Stimulated activated CD8-positive, alpha-beta memory T cell treated with anti-CD3 and anti-CD28 coated beads, Interleukin-7, amount 100 ng/mL, for 4 hours (primary cell): Measurements from ENCODE around the gene PCDHB13.
"Not testable (repeated sequence)": the region's sequence is repeated elsewhere in the genome, so short reads cannot be mapped to it uniquely, and the experiment has no call there.

Source experiments
- DNase-seq, 2 donors: peaks; one replicate each; pipeline ENCODE4 v3.0.0-alpha.2; 2020; ENCODE audit warnings: low read depth in 2 of 2

The PCDHB13 gene

GRCh38 chr5:141213656-141214339 lies at the start of gene PCDHB13:
TSS of gene PCDHB13 (plus strand) at chr5:141213919. CDS start at chr5:141214124, 205 bp downstream.
- DNase-seq = not testable (repeated sequence)

GRCh38 chr5:141172381-141173204 lies 41.1 kb upstream of the PCDHB13 start, which contains the start of gene PCDHB7:
TSS of gene PCDHB7 (plus strand) at chr5:141172644. CDS start at chr5:141172836, 192 bp downstream.
- no peak for DNase-seq

DNA sequence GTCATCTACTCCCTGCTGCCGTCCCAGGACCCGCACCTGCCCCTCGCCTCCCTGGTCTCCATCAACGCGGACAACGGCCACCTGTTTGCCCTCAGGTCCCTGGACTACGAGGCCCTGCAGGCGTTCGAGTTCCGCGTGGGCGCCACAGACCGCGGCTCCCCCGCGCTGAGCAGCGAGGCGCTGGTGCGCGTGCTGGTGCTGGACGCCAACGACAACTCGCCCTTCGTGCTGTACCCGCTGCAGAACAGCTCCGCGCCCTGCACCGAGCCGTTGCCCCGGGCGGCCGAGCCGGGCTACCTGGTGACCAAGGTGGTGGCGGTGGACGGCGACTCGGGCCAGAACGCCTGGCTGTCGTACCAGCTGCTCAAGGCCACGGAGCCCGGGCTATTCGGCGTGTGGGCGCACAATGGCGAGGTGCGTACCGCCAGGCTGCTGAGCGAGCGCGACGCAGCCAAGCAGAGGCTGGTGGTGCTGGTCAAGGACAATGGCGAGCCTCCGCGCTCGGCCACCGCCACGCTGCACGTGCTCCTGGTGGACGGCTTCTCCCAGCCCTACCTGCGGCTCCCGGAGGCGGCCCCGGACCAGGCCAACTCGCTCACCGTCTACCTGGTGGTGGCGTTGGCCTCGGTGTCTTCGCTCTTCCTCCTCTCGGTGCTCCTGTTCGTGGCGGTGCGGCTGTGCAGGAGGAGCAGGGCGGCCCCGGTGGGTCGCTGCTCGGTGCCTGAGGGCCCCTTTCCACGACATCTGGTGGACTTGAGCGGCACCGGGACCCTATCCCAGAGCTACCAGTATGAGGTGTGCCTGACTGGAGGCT lies 39.2 kb upstream of the PCDHB13 start:
- DNase-seq = not testable (repeated sequence)

GRCh38 chr5:141175933-141176332 lies 37.8 kb upstream of the PCDHB13 start:
- DNase-seq = no peak

GRCh38 chr5:141177577-141178191 lies 36.0 kb upstream of the PCDHB13 start, which contains the start of gene PCDHB8:
TSS of gene PCDHB8 (plus strand) at chr5:141177790. CDS start at chr5:141178035, 245 bp downstream.
- not testable (repeated sequence) for DNase-seq

DNA sequence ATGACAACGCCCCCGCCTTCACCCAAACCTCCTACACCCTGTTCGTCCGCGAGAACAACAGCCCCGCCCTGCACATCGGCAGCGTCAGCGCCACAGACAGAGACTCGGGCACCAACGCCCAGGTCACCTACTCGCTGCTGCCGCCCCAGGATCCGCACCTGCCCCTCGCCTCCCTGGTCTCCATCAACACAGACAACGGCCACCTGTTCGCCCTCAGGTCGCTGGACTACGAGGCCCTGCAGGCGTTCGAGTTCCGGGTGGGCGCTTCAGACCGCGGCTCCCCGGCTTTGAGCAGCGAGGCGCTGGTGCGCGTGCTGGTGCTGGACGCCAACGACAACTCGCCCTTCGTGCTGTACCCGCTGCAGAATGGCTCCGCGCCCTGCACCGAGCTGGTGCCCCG lies 34.3 kb upstream of the PCDHB13 start:
- DNase-seq = not testable (repeated sequence)

- not testable (repeated sequence) for DNase-seq
Observed at GRCh38 chr5:141179876-141180275, 33.8 kb upstream of the PCDHB13 start.

DNA sequence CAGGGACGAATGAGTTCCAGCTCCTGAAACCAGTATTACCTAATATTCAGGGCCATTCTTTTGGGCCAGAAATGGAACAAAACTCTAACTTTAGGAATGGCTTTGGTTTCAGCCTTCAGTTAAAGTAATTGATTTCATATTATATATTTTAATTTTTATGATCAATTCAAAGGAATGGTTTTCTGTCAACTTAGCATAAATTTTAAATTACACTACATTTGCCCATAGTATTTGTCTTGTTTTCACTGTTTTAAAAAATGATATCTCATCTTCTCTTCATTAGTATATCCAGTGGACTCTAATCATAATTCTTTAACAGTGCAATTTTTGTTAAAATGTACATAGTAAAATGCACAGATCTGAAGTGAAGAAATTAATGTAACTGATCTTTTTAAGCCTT lies 33.4 kb upstream of the PCDHB13 start:
- no peak for DNase-seq

DNA sequence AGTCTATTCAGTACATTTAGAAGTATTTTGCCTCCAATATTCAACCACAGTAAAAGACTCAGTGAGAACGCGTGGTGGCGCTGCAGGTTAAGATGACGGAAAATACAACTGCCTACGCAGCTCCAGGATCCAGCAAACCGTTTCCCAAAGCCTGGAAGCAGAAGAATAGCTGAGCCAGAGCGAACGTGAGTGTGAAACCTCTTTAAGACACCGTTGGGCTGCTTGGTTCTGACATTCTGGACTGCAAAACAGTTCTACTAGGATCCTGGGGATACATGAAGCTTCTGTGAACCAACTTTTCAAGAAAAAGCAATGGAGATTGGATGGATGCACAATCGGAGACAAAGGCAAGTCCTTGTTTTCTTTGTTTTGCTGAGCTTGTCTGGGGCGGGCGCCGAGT lies 31.5 kb upstream of the PCDHB13 start, which contains the start of gene PCDHB16:
Gene PCDHB16 (plus strand): TSS at position 140 of the 400 bp plus-strand sequence. CDS start 173 bp downstream, at position 313.
- DNase-seq = no peak

DNA sequence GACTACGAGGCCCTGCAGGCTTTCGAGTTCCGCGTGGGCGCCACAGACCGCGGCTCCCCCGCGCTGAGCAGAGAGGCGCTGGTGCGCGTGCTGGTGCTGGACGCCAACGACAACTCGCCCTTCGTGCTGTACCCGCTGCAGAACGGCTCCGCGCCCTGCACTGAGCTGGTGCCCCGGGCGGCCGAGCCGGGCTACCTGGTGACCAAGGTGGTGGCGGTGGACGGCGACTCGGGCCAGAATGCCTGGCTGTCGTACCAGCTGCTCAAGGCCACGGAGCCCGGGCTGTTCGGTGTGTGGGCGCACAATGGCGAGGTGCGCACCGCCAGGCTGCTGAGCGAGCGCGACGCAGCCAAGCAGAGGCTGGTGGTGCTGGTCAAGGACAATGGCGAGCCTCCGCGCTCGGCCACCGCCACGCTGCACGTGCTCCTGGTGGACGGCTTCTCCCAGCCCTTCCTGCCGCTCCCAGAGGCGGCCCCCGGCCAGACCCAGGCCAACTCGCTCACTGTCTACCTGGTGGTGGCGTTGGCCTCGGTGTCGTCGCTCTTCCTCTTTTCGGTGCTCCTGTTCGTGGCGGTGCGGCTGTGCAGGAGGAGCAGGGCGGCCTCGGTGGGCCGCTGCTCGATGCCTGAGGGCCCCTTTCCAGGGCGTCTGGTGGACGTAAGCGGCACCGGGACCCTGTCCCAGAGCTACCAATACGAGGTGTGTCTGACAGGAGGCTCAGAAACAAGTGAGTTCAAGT lies 29.4 kb upstream of the PCDHB13 start:
- DNase-seq = not testable (repeated sequence)

- no peak for DNase-seq
Observed at GRCh38 chr5:141186897-141187512, 26.7 kb upstream of the PCDHB13 start, which contains the start of gene PCDHB9. TSS of gene PCDHB9 (plus strand) at chr5:141187161. CDS start at chr5:141187319, 158 bp downstream.

DNA sequence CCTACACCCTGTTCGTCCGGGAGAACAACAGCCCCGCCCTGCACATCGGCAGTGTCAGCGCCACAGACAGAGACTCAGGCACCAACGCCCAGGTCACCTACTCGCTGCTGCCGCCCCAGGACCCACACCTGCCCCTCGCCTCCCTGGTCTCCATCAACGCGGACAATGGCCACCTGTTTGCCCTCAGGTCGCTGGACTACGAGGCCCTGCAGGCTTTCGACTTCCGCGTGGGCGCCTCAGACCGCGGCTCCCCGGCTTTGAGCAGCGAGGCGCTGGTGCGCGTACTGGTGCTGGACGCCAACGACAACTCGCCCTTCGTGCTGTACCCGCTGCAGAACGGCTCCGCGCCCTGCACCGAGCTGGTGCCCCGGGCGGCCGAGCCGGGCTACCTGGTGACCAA lies 25.0 kb upstream of the PCDHB13 start:
- not testable (repeated sequence) for DNase-seq

DNA sequence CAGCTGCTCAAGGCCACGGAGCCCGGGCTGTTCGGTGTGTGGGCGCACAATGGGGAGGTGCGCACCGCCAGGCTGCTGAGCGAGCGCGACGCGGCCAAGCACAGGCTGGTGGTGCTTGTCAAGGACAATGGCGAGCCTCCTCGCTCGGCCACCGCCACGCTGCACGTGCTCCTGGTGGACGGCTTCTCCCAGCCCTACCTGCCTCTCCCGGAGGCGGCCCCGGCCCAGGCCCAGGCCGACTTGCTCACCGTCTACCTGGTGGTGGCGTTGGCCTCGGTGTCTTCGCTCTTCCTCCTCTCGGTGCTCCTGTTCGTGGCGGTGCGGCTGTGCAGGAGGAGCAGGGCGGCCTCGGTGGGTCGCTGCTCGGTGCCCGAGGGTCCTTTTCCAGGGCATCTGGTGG lies 24.6 kb upstream of the PCDHB13 start:
- DNase-seq = not testable (repeated sequence)

DNA sequence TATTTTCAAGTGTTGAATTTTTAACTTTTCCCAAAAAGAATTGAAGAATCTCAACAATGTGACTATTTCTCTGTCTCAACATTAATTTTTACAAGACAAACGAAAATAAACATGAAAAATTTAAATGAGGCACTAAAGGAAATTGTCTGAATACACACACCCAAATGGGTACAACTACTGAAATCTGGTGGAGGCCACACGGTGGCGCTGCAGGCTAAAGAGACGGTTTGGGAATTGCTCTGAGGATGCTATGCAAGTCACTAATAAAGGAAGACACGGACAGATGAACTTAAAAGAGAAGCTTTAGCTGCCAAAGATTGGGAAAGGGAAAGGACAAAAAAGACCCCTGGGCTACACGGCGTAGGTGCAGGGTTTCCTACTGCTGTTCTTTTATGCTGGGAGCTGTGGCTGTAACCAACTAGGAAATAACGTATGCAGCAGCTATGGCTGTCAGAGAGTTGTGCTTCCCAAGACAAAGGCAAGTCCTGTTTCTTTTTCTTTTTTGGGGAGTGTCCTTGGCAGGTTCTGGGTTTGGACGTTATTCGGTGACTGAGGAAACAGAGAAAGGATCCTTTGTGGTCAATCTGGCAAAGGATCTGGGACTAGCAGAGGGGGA lies 21.5 kb upstream of the PCDHB13 start, which contains the start of gene PCDHB10:
Gene PCDHB10 (plus strand): TSS at position 244 of the 616 bp plus-strand sequence. CDS start 200 bp downstream, at position 444.
- DNase-seq = no peak

DNA sequence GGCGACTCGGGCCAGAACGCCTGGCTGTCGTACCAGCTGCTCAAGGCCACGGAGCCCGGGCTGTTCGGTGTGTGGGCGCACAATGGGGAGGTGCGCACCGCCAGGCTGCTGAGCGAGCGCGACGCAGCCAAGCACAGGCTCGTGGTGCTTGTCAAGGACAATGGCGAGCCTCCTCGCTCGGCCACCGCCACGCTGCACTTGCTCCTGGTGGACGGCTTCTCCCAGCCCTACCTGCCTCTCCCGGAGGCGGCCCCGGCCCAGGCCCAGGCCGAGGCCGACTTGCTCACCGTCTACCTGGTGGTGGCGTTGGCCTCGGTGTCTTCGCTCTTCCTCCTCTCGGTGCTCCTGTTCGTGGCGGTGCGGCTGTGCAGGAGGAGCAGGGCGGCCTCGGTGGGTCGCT lies 19.4 kb upstream of the PCDHB13 start:
- DNase-seq = not testable (repeated sequence)

GRCh38 chr5:141196363-141196762 lies 17.4 kb upstream of the PCDHB13 start:
- DNase-seq = no peak

GRCh38 chr5:141199359-141200235 lies 14.1 kb upstream of the PCDHB13 start, which contains the start of gene PCDHB11:
TSS of gene PCDHB11 (plus strand) at chr5:141199627. CDS start at chr5:141199775, 148 bp downstream.
- no peak for DNase-seq

GRCh38 chr5:141201126-141201525 lies 12.6 kb upstream of the PCDHB13 start:
- not testable (repeated sequence) for DNase-seq
